ENCODE measurements around the gene IGSF22. TPM values are rescaled to one million over a fixed set of nuclear protein-coding genes. Genes with fewer than 3 reads are reported as not detected.

IGSF22 gene
- polyA plus RNA-seq, 1 of the 3 experiments (the other 2 are of a cell fraction) = 0.02 TPM

GRCh38 chr11:18700375-18700774 lies 25.6 kb downstream of the IGSF22 start:
- Histone ChIP-seq H2AFZ (ENCODE audit: low read depth) (no peak overlapping the region), H3K27me3 (ENCODE audit: insufficient read depth) (no peaks in the 10 kb centered on the region), H4K20me1 (ENCODE audit: insufficient read depth) (no peaks in the 10 kb centered on the region), H3K9me3 (no peaks in the 10 kb centered on the region), H3K79me2 (ENCODE audit: insufficient read depth) (no peaks in the 10 kb centered on the region), H3F3A (replicated peaks; ENCODE audit: insufficient read depth) (no peaks in the 10 kb centered on the region), H3K27ac (ENCODE audit: low read depth in 2 of 2, low read length in 1 of 2) (no peak overlapping the region), H3K4me3 (ENCODE audit: low read depth in 2 of 2, low read length in 1 of 2) (no peak overlapping the region), H3K4me1 (ENCODE audit: control insufficient read depth in 1 of 2, insufficient read depth in 2 of 2, low read depth in 1 of 2, low read length in 1 of 2) (peaks cover 0 to 25% of the 10 kb centered on the region in 2 experiments; a peak in 2 of 4 replicates), H3K4me2 (no peak overlapping the region), H3K9ac (no peak overlapping the region), H3K9me2 (no peaks in the 10 kb centered on the region), H3K36me3 (replicated peaks in 1 of 2; ENCODE audit: control insufficient read depth in 1 of 2, insufficient read depth in 2 of 2, low read length in 1 of 2) (no peaks in the 10 kb centered on the region)
- CTCF ChIA-PET = interaction anchor here (0.8 to 2.5 kb wide), 3 partner anchors 21 to 160 kb away, joined by 3 to 9 read pairs (median 4); no protein-coding TSS in a partner anchor
- WGBS (ENCODE audit: low lambda C conversion rate) = 83% methylated on average over 1 of the region's 1 CpG
- DNase-seq = no peak
- TF ChIP-seq ZBTB33 (IDR thresholded peaks at IDR 0.05; ENCODE audit: borderline replicate concordance, low read depth) = no peak
- no peak for TF ChIP-seq EZH2phosphoT487 (IDR thresholded peaks at IDR 0.05; ENCODE audit: borderline replicate concordance, low read depth)
- no peak for TF ChIP-seq USF2 (IDR thresholded peaks at IDR 0.05; ENCODE audit: borderline replicate concordance, low read depth, low read length)
- TF ChIP-seq IRF3 (IDR thresholded peaks at IDR 0.05; ENCODE audit: low read depth, low read length) = no peak
- TF ChIP-seq SIN3A (IDR thresholded peaks at IDR 0.05; ENCODE audit: borderline replicate concordance, low read depth, low read length) = no peak
- TF ChIP-seq SMC3 (IDR thresholded peaks at IDR 0.05; ENCODE audit: low read depth, low read length) = no peak
- TF ChIP-seq USF1 (IDR thresholded peaks at IDR 0.05; ENCODE audit: borderline replicate concordance, low read depth) = no peak
- POLR2A ChIA-PET = no interaction called here

GRCh38 chr11:18699848-18700261 lies 26.1 kb downstream of the IGSF22 start:
- Histone ChIP-seq H3K4me3 (ENCODE audit: low read depth in 2 of 2, low read length in 1 of 2) (peak overlapping the region in 1 of 2 experiments; percentile 81; a peak in 2 of 4 replicates), H3K9me3 (no peaks in the 10 kb centered on the region), H3K27ac (ENCODE audit: low read depth in 2 of 2, low read length in 1 of 2) (no peak overlapping the region), H3K27me3 (ENCODE audit: insufficient read depth) (no peaks in the 10 kb centered on the region), H3K79me2 (ENCODE audit: insufficient read depth) (no peaks in the 10 kb centered on the region), H4K20me1 (ENCODE audit: insufficient read depth) (no peaks in the 10 kb centered on the region), H2AFZ (ENCODE audit: low read depth) (no peak overlapping the region), H3K9me2 (no peaks in the 10 kb centered on the region), H3F3A (replicated peaks; ENCODE audit: insufficient read depth) (no peaks in the 10 kb centered on the region), H3K4me1 (ENCODE audit: control insufficient read depth in 1 of 2, insufficient read depth in 2 of 2, low read depth in 1 of 2, low read length in 1 of 2) (peaks cover 0 to 20% of the 10 kb centered on the region in 2 experiments; a peak in 1 of 4 replicates), H3K9ac (no peak overlapping the region), H3K4me2 (peak overlapping the region; percentile 66; the same call in 1 of the 2 replicates), H3K36me3 (replicated peaks in 1 of 2; ENCODE audit: control insufficient read depth in 1 of 2, insufficient read depth in 2 of 2, low read length in 1 of 2) (no peaks in the 10 kb centered on the region)
- POLR2A ChIA-PET = no interaction called here
- 85% methylated on average over 2 of the region's 3 CpGs for WGBS (ENCODE audit: low lambda C conversion rate)
- CTCF ChIA-PET = interaction anchor here (0.8 to 2.5 kb wide), 4 partner anchors 21 to 159 kb away, joined by 3 to 9 read pairs (median 4); no protein-coding TSS in a partner anchor
- no peak for DNase-seq
- TF ChIP-seq CTCF (IDR thresholded peaks at IDR 0.05) = no peak
